GM12873 (cell line): ENCODE data around the gene TDRD10.

Experiments used
- CTCF ChIP-seq: IDR thresholded peaks from 2 replicates; pipeline ENCODE4 v1.5.1; 2012; ENCODE audit warnings: low read depth, mild to moderate bottlenecking, moderate library complexity, low read length, control low read depth; ENCODE audit not compliant: insufficient read depth; ENCODE audit errors: missing control alignments

The TDRD10 gene

GRCh38 chr1:154578058-154578418 is 76.0 kb downstream of the TDRD10 start:
- TF ChIP-seq CTCF: no peak

- no peak for TF ChIP-seq CTCF
Observed at GRCh38 chr1:154579374-154579773, 77.4 kb downstream of the TDRD10 start.

GRCh38 chr1:154581766-154582165 is 79.7 kb downstream of the TDRD10 start:
- TF ChIP-seq CTCF: no peak

GRCh38 chr1:154582885-154583284 is 80.9 kb downstream of the TDRD10 start:
- TF ChIP-seq CTCF: no peak

- no peak for TF ChIP-seq CTCF
Observed at GRCh38 chr1:154583773-154584172, 81.8 kb downstream of the TDRD10 start.

- TF ChIP-seq CTCF: no peak
Observed at GRCh38 chr1:154584267-154584994, 82.4 kb downstream of the TDRD10 start.

- no peak for TF ChIP-seq CTCF
Observed at GRCh38 chr1:154586231-154586630, 84.2 kb downstream of the TDRD10 start.
